ENCODE measurements around the gene CBX1. TPM values are rescaled to one million over a fixed set of nuclear protein-coding genes. Genes with fewer than 3 reads are reported as not detected.

CBX1 gene
- total RNA-seq, 2 experiments from 2014 or later: 59.7 to 70.4 TPM

DNA sequence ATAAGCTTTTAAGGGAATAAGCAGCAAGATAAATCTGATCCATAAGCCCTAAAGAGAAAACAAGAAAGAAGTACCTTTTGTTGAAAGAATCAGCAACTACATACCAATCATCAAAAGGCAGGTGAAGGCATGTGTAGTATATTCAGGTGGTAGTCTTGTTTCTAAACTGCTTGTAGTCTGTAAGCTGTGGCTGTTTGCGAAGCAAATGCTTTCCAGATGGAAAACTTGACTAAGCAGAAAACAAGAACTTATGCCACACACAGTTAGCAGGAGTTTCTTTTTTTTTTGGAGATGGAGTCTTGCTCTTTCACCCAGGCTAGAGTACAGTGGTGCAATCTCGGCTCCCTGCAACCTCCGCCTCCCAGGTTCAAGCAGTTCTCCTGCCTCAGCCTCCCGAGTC, 5.7 kb downstream of the CBX1 start:
- CTCF ChIA-PET (ENCODE audit: unreplicated experiment): no interaction called here
- intact Hi-C loops (cut with micrococcal nuclease; ENCODE audit: unreplicated experiment): no loop called here
- DNase-seq (ENCODE audit: low spot score): no peak
- no peak overlapping the region for H3K27ac ChIP-seq (ENCODE audit: low read depth, low read length, poor library complexity, severe bottlenecking)
- no TSS peak for BruUV-seq (replicated peaks)
- no peaks in the 10 kb centered on the region for H4K20me1 ChIP-seq (ENCODE audit: insufficient read depth, low read length)
- H3K36me3 ChIP-seq (ENCODE audit: insufficient read depth, low read length): peaks cover 70% of the 10 kb centered on the region
- H3K9me2 ChIP-seq (ENCODE audit: insufficient read depth, low read length): no peaks in the 10 kb centered on the region
- no peak for TF ChIP-seq EZH2phosphoT487 (IDR thresholded peaks at IDR 0.05; ENCODE audit: borderline replicate concordance, low read depth, low read length)
- TF ChIP-seq, protein P1, sequence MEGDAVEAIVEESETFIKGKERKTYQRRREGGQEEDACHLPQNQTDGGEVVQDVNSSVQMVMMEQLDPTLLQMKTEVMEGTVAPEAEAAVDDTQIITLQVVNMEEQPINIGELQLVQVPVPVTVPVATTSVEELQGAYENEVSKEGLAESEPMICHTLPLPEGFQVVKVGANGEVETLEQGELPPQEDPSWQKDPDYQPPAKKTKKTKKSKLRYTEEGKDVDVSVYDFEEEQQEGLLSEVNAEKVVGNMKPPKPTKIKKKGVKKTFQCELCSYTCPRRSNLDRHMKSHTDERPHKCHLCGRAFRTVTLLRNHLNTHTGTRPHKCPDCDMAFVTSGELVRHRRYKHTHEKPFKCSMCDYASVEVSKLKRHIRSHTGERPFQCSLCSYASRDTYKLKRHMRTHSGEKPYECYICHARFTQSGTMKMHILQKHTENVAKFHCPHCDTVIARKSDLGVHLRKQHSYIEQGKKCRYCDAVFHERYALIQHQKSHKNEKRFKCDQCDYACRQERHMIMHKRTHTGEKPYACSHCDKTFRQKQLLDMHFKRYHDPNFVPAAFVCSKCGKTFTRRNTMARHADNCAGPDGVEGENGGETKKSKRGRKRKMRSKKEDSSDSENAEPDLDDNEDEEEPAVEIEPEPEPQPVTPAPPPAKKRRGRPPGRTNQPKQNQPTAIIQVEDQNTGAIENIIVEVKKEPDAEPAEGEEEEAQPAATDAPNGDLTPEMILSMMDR (conservative IDR thresholded peaks at IDR 0.05; ENCODE audit: low read length): no peak
- H3K4me3 ChIP-seq (ENCODE audit: low read depth, low read length, poor library complexity, severe bottlenecking): no peak overlapping the region
- peaks cover 19% of the 10 kb centered on the region for H3K4me1 ChIP-seq (ENCODE audit: insufficient read depth, low read length, poor library complexity, severe bottlenecking)
- H3K79me2 ChIP-seq (ENCODE audit: insufficient read depth, low read depth, low read length): peaks cover 80% of the 10 kb centered on the region
- H3K9me3 ChIP-seq (ENCODE audit: low read length): no peaks in the 10 kb centered on the region
- no peak overlapping the region for H3K4me2 ChIP-seq (ENCODE audit: low read length)
- no peak overlapping the region for H2AFZ ChIP-seq (ENCODE audit: low read length)
- POLR2A ChIA-PET: interaction anchor here (1.8 kb wide), 1 partner anchor 29 kb away, joined by 4 read pairs; no protein-coding TSS in a partner anchor

- H3K4me2 ChIP-seq (ENCODE audit: low read length): no peak overlapping the region
- intact Hi-C loops (cut with micrococcal nuclease; ENCODE audit: unreplicated experiment): no loop called here
- H3K27ac ChIP-seq (ENCODE audit: low read depth, low read length, poor library complexity, severe bottlenecking): no peak overlapping the region
- peaks cover 14% of the 10 kb centered on the region for H3K4me1 ChIP-seq (ENCODE audit: insufficient read depth, low read length, poor library complexity, severe bottlenecking)
- H3K9me2 ChIP-seq (ENCODE audit: insufficient read depth, low read length): no peaks in the 10 kb centered on the region
- no peaks in the 10 kb centered on the region for H3K9me3 ChIP-seq (ENCODE audit: low read length)
- H3K36me3 ChIP-seq (ENCODE audit: insufficient read depth, low read length): peaks cover 63% of the 10 kb centered on the region
- CTCF ChIA-PET (ENCODE audit: unreplicated experiment): no interaction called here
- no TSS peak for BruUV-seq (replicated peaks)
- H2AFZ ChIP-seq (ENCODE audit: low read length): no peak overlapping the region
- POLR2A ChIA-PET: no interaction called here
- peaks cover 75% of the 10 kb centered on the region for H3K79me2 ChIP-seq (ENCODE audit: insufficient read depth, low read depth, low read length)
- no peak overlapping the region for H3K4me3 ChIP-seq (ENCODE audit: low read depth, low read length, poor library complexity, severe bottlenecking)
- no peak for TF ChIP-seq EZH2phosphoT487 (IDR thresholded peaks at IDR 0.05; ENCODE audit: borderline replicate concordance, low read depth, low read length)
- TF ChIP-seq, protein P1 (conservative IDR thresholded peaks at IDR 0.05; ENCODE audit: low read length): no peak
- DNase-seq (ENCODE audit: low spot score): no peak
- no peaks in the 10 kb centered on the region for H4K20me1 ChIP-seq (ENCODE audit: insufficient read depth, low read length)
Measured at GRCh38 chr17:48093341-48094045, 7.8 kb downstream of the CBX1 start.

- peaks cover 3% of the 10 kb centered on the region; the same call in 1 of the 2 replicates for H3K36me3 ChIP-seq (ENCODE audit: insufficient read depth, low read length)
- BruUV-seq (replicated peaks): no TSS peak
- no peak for TF ChIP-seq EZH2phosphoT487 (IDR thresholded peaks at IDR 0.05; ENCODE audit: borderline replicate concordance, low read depth, low read length)
- TF ChIP-seq, protein P1 (conservative IDR thresholded peaks at IDR 0.05; ENCODE audit: low read length): no peak
- no peak overlapping the region for H2AFZ ChIP-seq (ENCODE audit: low read length)
- ChIA-PET POLR2A (interaction anchor here (1.4 kb wide), 1 partner anchor 15 kb away, joined by 5 read pairs; no protein-coding TSS in a partner anchor), CTCF (ENCODE audit: unreplicated experiment) (no interaction called here)
- intact Hi-C loops (cut with micrococcal nuclease; ENCODE audit: unreplicated experiment): no loop called here
- H3K79me2 ChIP-seq (ENCODE audit: insufficient read depth, low read depth, low read length): peaks cover 44% of the 10 kb centered on the region; the same call in 1 of the 2 replicates
- peaks cover 11% of the 10 kb centered on the region for H3K4me1 ChIP-seq (ENCODE audit: insufficient read depth, low read length, poor library complexity, severe bottlenecking)
- H3K9me3 ChIP-seq (ENCODE audit: low read length): no peaks in the 10 kb centered on the region
- H3K9me2 ChIP-seq (ENCODE audit: insufficient read depth, low read length): no peaks in the 10 kb centered on the region
- no peak for DNase-seq (ENCODE audit: low spot score)
- peaks cover 7% of the 10 kb centered on the region; the same call in 1 of the 2 replicates for H4K20me1 ChIP-seq (ENCODE audit: insufficient read depth, low read length)
- H3K4me3 ChIP-seq (ENCODE audit: low read depth, low read length, poor library complexity, severe bottlenecking): no peak overlapping the region
- no peak overlapping the region for H3K4me2 ChIP-seq (ENCODE audit: low read length)
- H3K27ac ChIP-seq (ENCODE audit: low read depth, low read length, poor library complexity, severe bottlenecking): no peak overlapping the region
Measured at GRCh38 chr17:48084932-48085331, 16.3 kb downstream of the CBX1 start.

Data from OCI-LY7 (cell line).